Activated naive CD4-positive, alpha-beta T cell treated with anti-CD3 and anti-CD28 coated beads for 36 hours (primary cell): ENCODE measurements around the gene TP53BP1. TPM values are rescaled to one million over a fixed set of nuclear protein-coding genes. Genes with fewer than 3 reads are reported as not detected.
A peak's percentile ranks its signal among the peaks of the same experiment; 100 is the strongest.

Experiments
- CTCF ChIA-PET: fragments of 350-600 bp; sonication (Branson Sonifier 250); formaldehyde crosslinking; loops from one replicate; lab custom pipeline; 2021; ENCODE audit warnings: antibody characterized with exemption; lab: Charles Lee
- DNase-seq: peaks from one replicate; pipeline ENCODE4 v3.0.0-alpha.2; 2020
- H3K27ac Mint-ChIP-seq: one replicate; pipeline ENCODE4 v1.8.0; 2021; ENCODE audit warnings: mild to moderate bottlenecking, mixed read lengths
- H3K27me3 Mint-ChIP-seq: one replicate; pipeline ENCODE4 v1.8.0; 2021; ENCODE audit warnings: low read depth, mixed read lengths
- H3K36me3 Mint-ChIP-seq: one replicate; pipeline ENCODE4 v1.8.0; 2021; ENCODE audit warnings: low read depth, mixed read lengths
- H3K4me1 Mint-ChIP-seq: one replicate; pipeline ENCODE4 v1.8.0; 2021; ENCODE audit warnings: low read depth, mixed read lengths
- H3K4me3 Mint-ChIP-seq: one replicate; pipeline ENCODE4 v1.8.0; 2021; ENCODE audit warnings: mild to moderate bottlenecking, moderate library complexity, mixed read lengths
- H3K9me3 Mint-ChIP-seq: one replicate; pipeline ENCODE4 v1.8.0; 2021; ENCODE audit warnings: mixed read lengths
- intact Hi-C: fragments of 100-400 bp; cut with micrococcal nuclease; formaldehyde crosslinking; loops from one replicate; pipeline ENCODE4 v1.15.1; 2023
- total RNA-seq, 2 experiments: library from RNA; stranded (reverse); gene quantifications; one replicate each; pipeline ENCODE4 v1.2.3, GENCODE V29; 2021

The TP53BP1 gene
- total RNA-seq, 2 experiments from 2014 or later, result 18.9 to 22.3 TPM

DNA sequence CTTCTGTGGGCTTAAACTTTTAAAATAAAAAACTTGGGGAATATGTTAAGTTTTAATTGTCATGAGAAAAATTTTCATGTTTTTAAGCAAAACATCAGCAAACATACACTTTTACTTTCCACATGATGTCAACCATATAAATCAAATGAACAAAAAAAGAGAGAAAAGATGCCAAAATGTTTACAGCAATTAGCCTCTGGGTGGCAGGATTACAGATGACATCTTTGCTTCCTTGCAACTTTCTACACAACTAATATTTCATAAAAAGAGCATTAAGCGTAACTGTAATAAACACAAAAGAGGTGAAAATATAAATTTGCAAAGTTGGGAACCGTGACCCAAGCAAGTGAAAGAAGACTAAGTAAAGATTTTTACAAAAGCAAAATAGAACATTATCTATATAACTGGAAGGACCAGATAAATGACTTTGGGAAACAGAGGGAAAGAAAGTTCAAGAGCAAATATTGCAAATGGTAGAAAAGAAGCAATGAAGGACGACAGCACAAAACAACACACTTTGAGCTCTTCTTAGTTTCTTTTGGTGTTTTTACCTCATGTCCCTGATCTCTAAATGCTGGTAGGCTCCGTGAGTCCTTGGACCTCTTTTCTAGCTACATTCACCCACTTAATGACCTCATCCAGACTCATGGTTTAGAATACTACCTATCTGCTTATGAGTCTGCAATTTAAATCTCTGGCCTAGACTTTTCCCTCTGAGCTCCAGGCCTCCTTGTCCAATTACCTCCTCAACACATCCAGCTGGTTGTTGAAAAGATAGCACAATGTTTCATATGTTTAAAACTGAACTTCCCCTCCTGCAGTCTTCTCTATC is 9.4 kb downstream of the TP53BP1 start:
- peaks cover 13% of the 10 kb centered on the region for H3K36me3 Mint-ChIP-seq
- no peak overlapping the region for H3K4me3 Mint-ChIP-seq
- H3K9me3 Mint-ChIP-seq, result no peaks in the 10 kb centered on the region
- no peak overlapping the region for H3K27ac Mint-ChIP-seq
- no peak for DNase-seq
- H3K4me1 Mint-ChIP-seq, result peaks cover 8% of the 10 kb centered on the region
- intact Hi-C loops, result loop anchor here (2.0 kb wide), 1 partner anchor 27 kb away; no protein-coding TSS in a partner anchor
- H3K27me3 Mint-ChIP-seq, result no peaks in the 10 kb centered on the region
- CTCF ChIA-PET, result interaction anchor here (0.8 to 1.9 kb wide), 4 partner anchors 16 to 40 kb away, joined by 4 to 12 read pairs (median 5); no protein-coding TSS in a partner anchor

DNA sequence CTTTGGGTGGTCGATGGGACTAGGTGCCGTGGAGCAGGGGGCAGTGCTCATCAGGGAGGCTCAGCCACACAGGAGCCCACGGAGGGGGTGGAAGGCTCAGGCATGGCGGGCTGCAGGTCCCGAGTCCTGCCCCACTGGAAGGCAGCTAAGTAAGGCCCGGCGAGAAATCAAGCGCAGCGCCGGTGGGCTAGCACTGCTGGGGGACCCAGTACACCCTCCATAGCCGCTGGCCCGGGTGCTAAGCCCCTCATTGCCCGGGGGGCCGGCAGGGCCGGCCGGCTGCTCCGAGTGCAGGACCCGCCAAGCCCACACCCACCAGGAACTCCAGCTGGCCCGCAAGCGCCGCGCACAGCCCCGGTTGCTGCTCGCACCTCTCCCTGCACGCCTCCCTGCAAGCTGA is 19.1 kb downstream of the TP53BP1 start:
- CTCF ChIA-PET, result no interaction called here

GRCh38 chr15:43471975-43472374 is 21.0 kb downstream of the TP53BP1 start:
- Mint-ChIP-seq H3K27me3 (no peaks in the 10 kb centered on the region), H3K4me1 (no peaks in the 10 kb centered on the region), H3K27ac (no peak overlapping the region), H3K36me3 (peaks cover 31% of the 10 kb centered on the region), H3K4me3 (no peak overlapping the region), H3K9me3 (no peaks in the 10 kb centered on the region)
- no peak for DNase-seq
- CTCF ChIA-PET, result no interaction called here
- intact Hi-C loops, result no loop called here

More for the DNA sequence above, 19.1 kb downstream of the TP53BP1 start:
- Mint-ChIP-seq H3K4me1 (no peaks in the 10 kb centered on the region), H3K27ac (no peak overlapping the region), H3K9me3 (no peaks in the 10 kb centered on the region), H3K4me3 (no peak overlapping the region), H3K36me3 (peaks cover 41% of the 10 kb centered on the region), H3K27me3 (no peaks in the 10 kb centered on the region)
- intact Hi-C loops, result no loop called here
- no peak for DNase-seq

DNA sequence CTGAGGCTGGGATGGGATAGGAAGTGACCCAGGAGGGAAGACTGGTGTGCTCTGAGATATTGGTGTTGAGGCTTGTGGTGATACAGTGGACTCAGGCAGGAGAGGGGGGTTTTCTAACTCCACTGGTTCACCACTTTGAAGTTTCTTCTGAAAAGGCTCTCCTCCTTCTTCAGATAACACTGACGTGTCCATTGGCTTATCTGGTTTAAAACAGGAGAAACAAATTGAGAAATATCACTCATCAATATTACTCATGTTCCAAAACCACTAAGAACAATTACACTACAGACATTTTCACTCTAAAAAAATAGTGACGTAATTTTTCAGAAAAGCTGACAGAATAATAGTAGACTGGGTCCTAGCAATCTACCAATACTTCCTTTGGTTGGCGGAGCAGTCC is 23.1 kb downstream of the TP53BP1 start:
- Mint-ChIP-seq H3K36me3 (peaks cover 26% of the 10 kb centered on the region), H3K27me3 (no peaks in the 10 kb centered on the region), H3K9me3 (no peaks in the 10 kb centered on the region), H3K27ac (no peak overlapping the region), H3K4me3 (no peak overlapping the region), H3K4me1 (no peaks in the 10 kb centered on the region)
- CTCF ChIA-PET, result interaction anchor here (0.6 to 1.6 kb wide), 2 partner anchors 29 to 392 kb away, joined by 4 to 5 read pairs; no protein-coding TSS in a partner anchor
- DNase-seq, result no peak
- intact Hi-C loops, result no loop called here

GRCh38 chr15:43465100-43465499 is 27.9 kb downstream of the TP53BP1 start:
- no peak overlapping the region for H3K4me3 Mint-ChIP-seq
- H3K36me3 Mint-ChIP-seq, result peaks cover 19% of the 10 kb centered on the region
- CTCF ChIA-PET, result no interaction called here
- H3K27ac Mint-ChIP-seq, result no peak overlapping the region
- intact Hi-C loops, result no loop called here
- no peaks in the 10 kb centered on the region for H3K27me3 Mint-ChIP-seq
- no peak for DNase-seq
- H3K4me1 Mint-ChIP-seq, result no peaks in the 10 kb centered on the region
- no peaks in the 10 kb centered on the region for H3K9me3 Mint-ChIP-seq

- Mint-ChIP-seq H3K27ac (no peak overlapping the region), H3K36me3 (peaks cover 18% of the 10 kb centered on the region), H3K4me1 (no peaks in the 10 kb centered on the region), H3K27me3 (no peaks in the 10 kb centered on the region), H3K9me3 (no peaks in the 10 kb centered on the region), H3K4me3 (no peak overlapping the region)
- CTCF ChIA-PET, result no interaction called here
- DNase-seq, result no peak
- intact Hi-C loops, result no loop called here
These were observed 29.0 kb downstream of the TP53BP1 start for GRCh38 chr15:43463998-43464397.

DNA sequence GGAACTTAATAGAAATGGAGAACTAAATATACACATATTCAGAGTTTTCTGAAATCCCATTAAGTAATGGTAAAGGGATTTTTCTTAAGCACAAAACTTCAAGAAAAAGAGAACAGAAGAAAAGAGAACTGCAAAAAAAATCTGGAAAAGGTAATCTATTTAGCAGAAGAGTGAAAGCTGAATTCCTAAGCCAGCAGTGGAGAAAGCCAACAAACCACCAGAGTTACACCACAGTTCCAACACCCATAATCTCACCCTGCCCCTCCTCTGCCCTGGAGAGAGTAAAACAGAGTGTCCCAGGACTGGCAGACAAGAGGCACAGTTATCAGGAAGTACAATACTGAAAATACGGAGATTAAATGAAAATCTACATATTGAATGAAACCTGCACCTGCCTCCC is 29.4 kb downstream of the TP53BP1 start:
- no peak for DNase-seq
- CTCF ChIA-PET, result no interaction called here
- H3K4me3 Mint-ChIP-seq, result no peak overlapping the region
- no peaks in the 10 kb centered on the region for H3K4me1 Mint-ChIP-seq
- no peaks in the 10 kb centered on the region for H3K27me3 Mint-ChIP-seq
- H3K27ac Mint-ChIP-seq, result no peak overlapping the region
- intact Hi-C loops, result no loop called here
- no peaks in the 10 kb centered on the region for H3K9me3 Mint-ChIP-seq
- peaks cover 15% of the 10 kb centered on the region for H3K36me3 Mint-ChIP-seq

DNA sequence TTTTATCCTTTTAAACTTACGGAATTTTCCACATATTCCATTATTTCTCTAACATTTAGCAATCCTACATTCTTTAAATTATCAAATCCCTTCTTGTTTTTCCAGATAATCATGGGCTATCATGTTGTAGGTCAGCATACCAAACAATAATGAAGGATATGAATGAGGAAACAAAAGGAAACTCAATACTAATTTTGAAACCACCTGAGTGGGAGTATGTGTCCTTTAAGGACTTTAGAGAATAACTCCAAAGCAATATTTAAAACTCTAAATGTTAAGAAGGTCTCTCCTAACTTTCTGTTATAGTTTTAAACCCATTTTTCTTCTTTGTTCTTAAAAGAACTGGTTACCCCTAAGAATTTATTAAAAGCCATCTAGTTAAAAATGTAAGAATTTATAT is 43.0 kb downstream of the TP53BP1 start:
- intact Hi-C loops, result no loop called here
- no peak for DNase-seq
- CTCF ChIA-PET, result no interaction called here
- Mint-ChIP-seq H3K4me3 (no peak overlapping the region), H3K36me3 (peaks cover 4% of the 10 kb centered on the region), H3K27me3 (no peaks in the 10 kb centered on the region), H3K4me1 (peaks cover 11% of the 10 kb centered on the region), H3K27ac (no peak overlapping the region), H3K9me3 (no peaks in the 10 kb centered on the region)

- no peaks in the 10 kb centered on the region for H3K9me3 Mint-ChIP-seq
- intact Hi-C loops, result no loop called here
- H3K36me3 Mint-ChIP-seq, result peaks cover 4% of the 10 kb centered on the region
- no peak overlapping the region for H3K4me3 Mint-ChIP-seq
- H3K27ac Mint-ChIP-seq, result no peak overlapping the region
- peak; percentile 13 for DNase-seq
- CTCF ChIA-PET, result no interaction called here
- H3K27me3 Mint-ChIP-seq, result no peaks in the 10 kb centered on the region
- H3K4me1 Mint-ChIP-seq, result peaks cover 12% of the 10 kb centered on the region
These were observed 46.6 kb downstream of the TP53BP1 start for GRCh38 chr15:43446344-43446743.

DNA sequence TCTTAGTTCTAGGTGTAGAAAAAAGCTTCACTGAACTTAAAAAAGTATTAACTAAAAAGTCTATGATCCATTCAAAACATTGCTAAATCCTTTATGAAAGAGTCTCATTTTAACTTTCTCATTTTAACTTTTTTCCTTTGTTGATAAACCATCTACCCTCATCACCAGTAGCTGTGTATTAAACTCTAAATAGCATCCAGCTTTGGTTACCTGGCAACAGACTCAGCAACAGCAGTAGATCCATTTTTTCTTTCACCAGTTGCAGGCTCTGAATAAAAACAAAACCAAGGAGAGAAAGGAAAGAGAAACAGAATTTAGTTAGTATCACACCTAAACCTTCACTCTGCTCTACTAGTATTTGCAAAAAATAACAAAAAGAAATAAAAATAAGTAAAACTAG is 51.6 kb downstream of the TP53BP1 start:
- peaks cover 8% of the 10 kb centered on the region for H3K4me1 Mint-ChIP-seq
- CTCF ChIA-PET, result interaction anchor here (0.6 to 2.1 kb wide), 9 partner anchors 20 to 337 kb away, joined by 3 to 23 read pairs (median 4); partner anchors contain the start of gene PDIA3
- H3K9me3 Mint-ChIP-seq, result no peaks in the 10 kb centered on the region
- H3K36me3 Mint-ChIP-seq, result peaks cover 5% of the 10 kb centered on the region
- H3K4me3 Mint-ChIP-seq, result no peak overlapping the region
- intact Hi-C loops, result loop anchor here (1.0 to 2.0 kb wide), 3 partner anchors 52 to 335 kb away; partner anchors contain the start of genes ELL3 and TP53BP1
- DNase-seq, result peak; percentile 49
- no peaks in the 10 kb centered on the region for H3K27me3 Mint-ChIP-seq
- peak overlapping the region; percentile 86 for H3K27ac Mint-ChIP-seq

GRCh38 chr15:43440721-43441281 is 52.2 kb downstream of the TP53BP1 start:
- Mint-ChIP-seq H3K4me3 (no peak overlapping the region), H3K36me3 (peaks cover 4% of the 10 kb centered on the region), H3K27ac (peak overlapping the region; percentile 86), H3K9me3 (no peaks in the 10 kb centered on the region), H3K27me3 (no peaks in the 10 kb centered on the region), H3K4me1 (peaks cover 7% of the 10 kb centered on the region)
- peak; percentile 68 for DNase-seq
- intact Hi-C loops, result loop anchor here (1.0 to 2.0 kb wide), 3 partner anchors 52 to 336 kb away; partner anchors contain the start of genes ELL3 and TP53BP1
- CTCF ChIA-PET, result interaction anchor here (0.5 to 2.1 kb wide), 14 partner anchors 19 to 723 kb away, joined by 3 to 23 read pairs (median 4); partner anchors contain the start of gene PDIA3

DNA sequence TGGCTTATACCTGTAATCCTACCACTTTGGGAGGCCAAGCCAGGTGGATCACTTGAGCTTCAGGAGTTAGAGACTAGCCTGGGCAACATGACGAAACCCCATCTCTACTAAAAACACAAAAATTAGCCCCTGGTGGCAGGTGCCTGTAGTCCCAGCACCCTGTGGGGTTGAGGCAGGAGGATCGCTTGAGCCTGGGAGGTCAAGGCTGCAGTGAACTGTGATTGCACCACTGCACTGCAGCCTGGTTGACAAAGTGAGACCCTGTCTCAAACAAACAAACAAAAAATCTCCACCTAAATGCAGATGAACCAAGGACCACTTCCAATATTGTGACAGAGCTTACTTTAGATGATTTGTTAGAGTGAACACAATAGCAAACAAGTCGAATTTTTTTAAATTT is 53.7 kb downstream of the TP53BP1 start:
- Mint-ChIP-seq H3K4me3 (no peak overlapping the region), H3K9me3 (no peaks in the 10 kb centered on the region), H3K27ac (no peak overlapping the region), H3K4me1 (peaks cover 7% of the 10 kb centered on the region), H3K36me3 (peaks cover 3% of the 10 kb centered on the region), H3K27me3 (no peaks in the 10 kb centered on the region)
- DNase-seq, result no peak
- CTCF ChIA-PET, result no interaction called here
- intact Hi-C loops, result no loop called here
